HepG2 (cell line): Measurements from ENCODE around the gene TCF20. TPM values are rescaled to one million over a fixed set of nuclear protein-coding genes. Genes with fewer than 3 reads are reported as not detected.

ENCODE experiments used
- ATAC-seq: fragments of 200-7000 bp; cut with Tn5 transposase; 3 replicates; pipeline ENCODE4 v1.9.1; 2020; ENCODE audit warnings: mild to moderate bottlenecking, moderate library complexity
- BruUV-seq: library from RNA; stranded (reverse); fragments of 400-500 nt; replicated peaks from 2 replicates; lab custom pipeline; 2021; lab: Mats Ljungman, UMichigan
- CTCF ChIA-PET: fragments of 300-600 bp; formaldehyde crosslinking; extraction: SDS; loops from one replicate; lab custom pipeline; 2021; ENCODE audit warnings: low total read pairs, inconsistent platforms, low intra/inter-chr PET ratio; lab: Yijun Ruan, JAX
- POLR2A ChIA-PET: fragments of 350-600 bp; sonication (Branson Sonifier 250); formaldehyde crosslinking; loops from one replicate; lab custom pipeline; 2020; ENCODE audit warnings: antibody characterized with exemption, inconsistent platforms; lab: Yijun Ruan, JAX
- DNase-seq: peaks from one replicate; pipeline ENCODE4 v3.0.0-alpha.2; 2015; ENCODE audit warnings: low spot score
- FAIRE-seq: peaks from 3 replicates; lab custom pipeline; 2011; peaks lifted over from hg19 to GRCh38; lab: Jason Lieb, UNC
- H2AFZ ChIP-seq: one replicate; pipeline ENCODE4 v1.6.1; 2011; ENCODE audit warnings: low read length, inconsistent platforms
- H3K27ac ChIP-seq: fragments of 300-600 bp; 3 replicates; pipeline ENCODE4 v1.8.0; 2011; ENCODE audit warnings: mixed run types, mild to moderate bottlenecking, mixed read lengths, low read length, inconsistent platforms; ENCODE audit not compliant: insufficient read depth; ENCODE audit errors: extremely low read length
- H3K27me3 ChIP-seq, 2 experiments: fragments of 200-600 bp in 1 of 2; 2 replicates in 1 of 2; 3 replicates in 1 of 2; pipeline versions ENCODE4 v1.6.0 to v1.8.0; 2011; ENCODE audit warnings: low read length in 2 of 2, mild to moderate bottlenecking in 2 of 2, moderate library complexity in 2 of 2, inconsistent platforms in 1 of 2; ENCODE audit not compliant: insufficient read depth in 2 of 2, control insufficient read depth in 1 of 2
- H3K36me3 ChIP-seq, 2 experiments: fragments of 200-600 bp in 1 of 2; replicated peaks in 1 of 2; 2 replicates in 1 of 2; 3 replicates in 1 of 2; pipeline versions ENCODE4 v1.5.1 to v1.8.0; 2011; ENCODE audit warnings: low read length in 2 of 2, inconsistent platforms in 1 of 2; ENCODE audit not compliant: insufficient read depth in 2 of 2, control insufficient read depth in 1 of 2
- H3K4me1 ChIP-seq: 2 replicates; pipeline ENCODE4 v1.5.1; 2012; ENCODE audit warnings: low read length, inconsistent platforms; ENCODE audit not compliant: insufficient read depth
- H3K4me2 ChIP-seq: 2 replicates; pipeline ENCODE4 v1.6.0; 2011; ENCODE audit warnings: low read depth, low read length, inconsistent platforms
- H3K4me3 ChIP-seq, 3 experiments: fragments of 200-600 bp in 1 of 3; sonication (generic), shearing (Covaris generic) in 1 of 3; replicated peaks in 1 of 3; 2 replicates each; pipeline ENCODE4 v1.5.1; 2011 to 2016; ENCODE audit warnings: low read length in 3 of 3, inconsistent platforms in 2 of 3, low read depth in 2 of 3, mild to moderate bottlenecking in 2 of 3, control low read depth in 1 of 3, mixed read lengths in 1 of 3; ENCODE audit not compliant: insufficient read depth in 1 of 3
- H3K79me2 ChIP-seq: one replicate; pipeline ENCODE4 v1.6.1; 2011; ENCODE audit warnings: low read length, inconsistent platforms; ENCODE audit not compliant: insufficient read depth
- H3K9ac ChIP-seq: 2 replicates; pipeline ENCODE4 v1.6.0; 2011; ENCODE audit warnings: mild to moderate bottlenecking, low read depth, low read length, inconsistent platforms; ENCODE audit not compliant: insufficient read depth
- H3K9me3 ChIP-seq: 2 replicates; pipeline ENCODE4 v1.5.1; 2012; ENCODE audit warnings: mild to moderate bottlenecking, low read length
- H4K20me1 ChIP-seq: 2 replicates; pipeline ENCODE4 v1.6.0; 2011; ENCODE audit warnings: inconsistent platforms, mild to moderate bottlenecking, low read length, moderate library complexity; ENCODE audit not compliant: insufficient read depth
- ASH2L ChIP-seq: fragments of 300-600, 200-600 bp; sonication (generic); IDR thresholded peaks from 2 replicates; pipeline ENCODE4 v1.7.0; 2017; ENCODE audit warnings: low read depth, mild to moderate bottlenecking, moderate library complexity, mixed read lengths, low read length; ENCODE audit not compliant: insufficient read length
- ATAD3A ChIP-seq: sonication (generic); formaldehyde crosslinking; IDR thresholded peaks from 2 replicates; pipeline ENCODE4 v1.4.0; 2020; ENCODE audit warnings: missing genetic modification reagents
- CERS6 ChIP-seq: sonication (generic); formaldehyde crosslinking; IDR thresholded peaks from 2 replicates; pipeline ENCODE4 v1.5.0; 2020; ENCODE audit warnings: missing genetic modification reagents
- HDAC1 ChIP-seq: sonication (generic); formaldehyde crosslinking; IDR thresholded peaks from 2 replicates; pipeline ENCODE4 v1.5.1; 2020; ENCODE audit warnings: mild to moderate bottlenecking, missing genetic modification reagents
- HMGA1 ChIP-seq: sonication (generic); formaldehyde crosslinking; conservative IDR thresholded peaks from 2 replicates; pipeline ENCODE4 v1.4.0; 2020; ENCODE audit warnings: missing genetic modification reagents
- HOXA3 ChIP-seq: sonication (generic); formaldehyde crosslinking; IDR thresholded peaks from 2 replicates; pipeline ENCODE4 v1.5.0; 2020; ENCODE audit warnings: missing genetic modification reagents
- MAFF ChIP-seq: IDR thresholded peaks from 2 replicates; pipeline ENCODE4 v1.6.1; 2011; ENCODE audit warnings: low read depth, low read length, improper control_type of control experiment
- MLLT10 ChIP-seq: sonication (generic); formaldehyde crosslinking; IDR thresholded peaks from 2 replicates; pipeline ENCODE4 v1.4.0; 2020; ENCODE audit warnings: missing genetic modification reagents
- MXI1 ChIP-seq: IDR thresholded peaks from 3 replicates; pipeline ENCODE4 v1.6.1; 2012; ENCODE audit warnings: low read depth, low read length, inconsistent platforms, borderline replicate concordance
- NR0B2 ChIP-seq: sonication (generic); formaldehyde crosslinking; IDR thresholded peaks from 2 replicates; pipeline ENCODE4 v1.4.0; 2020; ENCODE audit warnings: mild to moderate bottlenecking, missing genetic modification reagents
- PRPF4 ChIP-seq: fragments of 200-400 bp; formaldehyde crosslinking; IDR thresholded peaks from 2 replicates; pipeline ENCODE4 v1.6.1; 2016; ENCODE audit warnings: low read length, low read depth; ENCODE audit not compliant: poor library complexity, severe bottlenecking
- REPIN1 ChIP-seq: sonication (generic); formaldehyde crosslinking; IDR thresholded peaks from 2 replicates; pipeline ENCODE4 v1.8.0; 2022; ENCODE audit warnings: missing genetic modification reagents, low read depth, mild to moderate bottlenecking, borderline replicate concordance
- RFX3 ChIP-seq: IDR thresholded peaks from 2 replicates; pipeline ENCODE4 v1.6.1; 2016; ENCODE audit warnings: missing biosample characterization, missing genetic modification reagents
- SP2 ChIP-seq: sonication (generic); formaldehyde crosslinking; IDR thresholded peaks from 2 replicates; pipeline ENCODE4 v1.5.1; 2020; ENCODE audit warnings: mild to moderate bottlenecking, missing genetic modification reagents
- ZNF430 ChIP-seq: sonication (generic); formaldehyde crosslinking; IDR thresholded peaks from 2 replicates; pipeline ENCODE4 v1.9.0; 2021; ENCODE audit warnings: mild to moderate bottlenecking, missing genetic modification reagents
- ZNF747 ChIP-seq: sonication (generic); formaldehyde crosslinking; IDR thresholded peaks from 2 replicates; pipeline ENCODE4 v1.8.1; 2023; ENCODE audit warnings: missing genetic modification reagents, mild to moderate bottlenecking, borderline replicate concordance
- ZNF780A ChIP-seq: sonication (generic); formaldehyde crosslinking; IDR thresholded peaks from 2 replicates; pipeline ENCODE4 v1.8.0; 2022; ENCODE audit warnings: mild to moderate bottlenecking, missing genetic modification reagents, moderate library complexity
- WGBS: methylation state at CpG from one replicate; pipeline ENCODE4 v1.1.6; 2017; ENCODE audit warnings: low lambda C conversion rate; 5-methylcytosine and 5-hydroxymethylcytosine counted together
- in situ Hi-C: cut with HindIII; loops from 2 replicates; pipeline ENCODE4 v1.10.0; 2017; ENCODE audit warnings: low pct_unique_long_range_greater_than_20kb; ENCODE audit not compliant: extremely low pct_ligation_motif_present
- intact Hi-C: fragments of 100-400 bp; cut with micrococcal nuclease; formaldehyde crosslinking; loops from one replicate; pipeline ENCODE4 v1.10.0; 2022; ENCODE audit not compliant: unreplicated experiment
- polyA plus RNA-seq, 8 experiments: library from polyadenylated mRNA; depleted of rRNA in 3 of 8; stranded (reverse) in 7 of 8; unstranded in 1 of 8; fragments of >200 nt; fragmentation: Illumina TruSeq in 4 of 8; extraction: Trizol in 4 of 8; gene quantifications; 2 replicates each; pipeline versions ENCODE4 v1.2.1 to v1.2.3, GENCODE V29; 2011 to 2016; ENCODE audit warnings: low read depth in 4 of 8, missing spikeins in 1 of 8, mixed read lengths in 1 of 8; ENCODE audit not compliant: insufficient read depth in 1 of 8
- total RNA-seq, 5 experiments: library from RNA; depleted of rRNA; stranded (reverse); fragments of >200 nt; fragmentation: Illumina TruSeq; extraction: Trizol; gene quantifications; 2 replicates each; pipeline ENCODE4 v1.2.3, GENCODE V29; 2016; ENCODE audit warnings: low read depth in 1 of 5
- TF ChIP-seq, protein P1 (sequence below): sonication (generic); formaldehyde crosslinking; IDR thresholded peaks from 2 replicates; pipeline ENCODE4 v1.5.1; 2020; ENCODE audit warnings: missing genetic modification reagents, mild to moderate bottlenecking, borderline replicate concordance

The TCF20 gene
- total and polyA plus RNA-seq, 2 of the 13 experiments (the other 11 are each of a cell fraction or from before 2014, with no cell fraction given) = 12.8 to 23.7 TPM

GRCh38 chr22:42256930-42257329 lies 13.5 kb downstream of the TCF20 start (continued):
- TF ChIP-seq ASH2L (no peak), HMGA1 (no peak), MAFF (no peak), SP2 (CRISPR knock-in tag) (no peak), ATAD3A (no peak), NR0B2 (CRISPR knock-in tag) (no peak)
- TF ChIP-seq, all 625 proteins: peak for 0

DNA sequence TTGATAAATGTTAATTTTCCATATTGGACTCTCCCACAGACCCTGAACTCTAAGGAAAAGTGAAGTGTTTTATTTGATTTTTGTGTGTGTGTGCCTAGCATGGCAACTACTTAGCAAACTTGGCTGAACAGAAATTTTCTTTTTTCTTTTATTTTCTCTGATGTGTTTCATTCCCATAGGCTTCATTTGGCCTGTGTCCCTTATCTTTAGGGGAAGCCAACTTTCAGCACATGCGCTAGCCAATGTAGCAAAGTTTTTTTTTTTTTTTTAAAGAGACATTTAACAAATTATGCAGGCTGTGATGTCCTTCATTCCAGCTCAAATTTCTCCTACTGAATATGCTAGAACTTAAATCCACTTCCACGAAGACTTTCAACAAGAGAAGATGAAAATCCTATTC lies 14.2 kb downstream of the TCF20 start:
- no peak for DNase-seq
- no peak overlapping the region for H3K9ac ChIP-seq
- H3K9me3 ChIP-seq = no peaks in the 10 kb centered on the region
- H3K27me3 ChIP-seq = no peaks in the 10 kb centered on the region
- no TSS peak for BruUV-seq
- H3K4me1 ChIP-seq = peaks cover 16% of the 10 kb centered on the region; the same call in 1 of the 2 replicates
- intact Hi-C loops (no loop called here), in situ Hi-C loops (no loop called here)
- H4K20me1 ChIP-seq = peaks cover 37% of the 10 kb centered on the region
- H3K79me2 ChIP-seq = peaks cover 92% of the 10 kb centered on the region
- no peak for ATAC-seq
- no peak overlapping the region for H2AFZ ChIP-seq
- FAIRE-seq = no peak
- H3K4me2 ChIP-seq = no peak overlapping the region
- no peaks in the 10 kb centered on the region; a peak in 1 of 5 replicates for H3K36me3 ChIP-seq
- WGBS = 99% methylated on average over 2 of the region's 2 CpGs
- TF ChIP-seq PRPF4 (no peak), HDAC1 (CRISPR knock-in tag) (no peak), CERS6 (no peak), ZNF780A (no peak), RFX3 (CRISPR knock-in tag) (no peak), MXI1 (no peak), REPIN1 (CRISPR knock-in tag) (no peak), HOXA3 (no peak), MLLT10 (no peak), ZNF430 (CRISPR knock-in tag) (no peak), ZNF747 (CRISPR knock-in tag) (no peak)
- TF ChIP-seq, protein P1, sequence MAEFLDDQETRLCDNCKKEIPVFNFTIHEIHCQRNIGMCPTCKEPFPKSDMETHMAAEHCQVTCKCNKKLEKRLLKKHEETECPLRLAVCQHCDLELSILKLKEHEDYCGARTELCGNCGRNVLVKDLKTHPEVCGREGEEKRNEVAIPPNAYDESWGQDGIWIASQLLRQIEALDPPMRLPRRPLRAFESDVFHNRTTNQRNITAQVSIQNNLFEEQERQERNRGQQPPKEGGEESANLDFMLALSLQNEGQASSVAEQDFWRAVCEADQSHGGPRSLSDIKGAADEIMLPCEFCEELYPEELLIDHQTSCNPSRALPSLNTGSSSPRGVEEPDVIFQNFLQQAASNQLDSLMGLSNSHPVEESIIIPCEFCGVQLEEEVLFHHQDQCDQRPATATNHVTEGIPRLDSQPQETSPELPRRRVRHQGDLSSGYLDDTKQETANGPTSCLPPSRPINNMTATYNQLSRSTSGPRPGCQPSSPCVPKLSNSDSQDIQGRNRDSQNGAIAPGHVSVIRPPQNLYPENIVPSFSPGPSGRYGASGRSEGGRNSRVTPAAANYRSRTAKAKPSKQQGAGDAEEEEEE = no peak
- ChIA-PET CTCF (no interaction called here), POLR2A (no interaction called here)
- no peak overlapping the region for H3K4me3 ChIP-seq
- no peak overlapping the region for H3K27ac ChIP-seq
